Mesendoderm (in vitro differentiated cells): Measurements from ENCODE around the gene TMPRSS11A.
A peak's percentile ranks its signal among the peaks of the same experiment; 100 is the strongest.

Experiments
- DNase-seq: peaks from one replicate; pipeline ENCODE4 v3.0.0; 2013
- H2AK5ac ChIP-seq: 2 replicates; pipeline ENCODE4 v1.6.1; 2013; ENCODE audit warnings: low read length, inconsistent platforms
- H2BK120ac ChIP-seq: 2 replicates; pipeline ENCODE4 v1.6.1; 2013; ENCODE audit warnings: low read depth, mild to moderate bottlenecking, low read length, moderate library complexity, mixed read lengths
- H2BK15ac ChIP-seq: replicated peaks from 2 replicates; pipeline ENCODE4 v1.6.1; 2013; ENCODE audit warnings: low read depth, mild to moderate bottlenecking, moderate library complexity
- H2BK5ac ChIP-seq: 2 replicates; pipeline ENCODE4 v1.6.1; 2013; ENCODE audit warnings: low read length, inconsistent platforms
- H3K18ac ChIP-seq: 2 replicates; pipeline ENCODE4 v1.6.1; 2013; ENCODE audit warnings: mild to moderate bottlenecking, low read length, mixed read lengths
- H3K23ac ChIP-seq: one replicate; pipeline ENCODE4 v1.6.1; 2013; ENCODE audit warnings: low read length
- H3K27ac ChIP-seq: 2 replicates; pipeline ENCODE4 v1.5.1; 2013; ENCODE audit warnings: low read depth, mild to moderate bottlenecking, inconsistent platforms, low read length, moderate library complexity
- H3K27me3 ChIP-seq: 2 replicates; pipeline ENCODE4 v1.6.1; 2013; ENCODE audit warnings: low read length, control low read depth, mild to moderate bottlenecking, inconsistent platforms; ENCODE audit not compliant: insufficient read depth, poor library complexity
- H3K36me3 ChIP-seq: 2 replicates; pipeline ENCODE4 v1.6.1; 2013; ENCODE audit warnings: low read length, inconsistent platforms; ENCODE audit not compliant: control insufficient read depth, insufficient read depth
- H3K4ac ChIP-seq: one replicate; pipeline ENCODE4 v1.6.1; 2013; ENCODE audit warnings: low read depth, mild to moderate bottlenecking, low read length, moderate library complexity
- H3K4me1 ChIP-seq: 2 replicates; pipeline ENCODE4 v1.6.1; 2013; ENCODE audit warnings: low read depth, low read length, inconsistent platforms; ENCODE audit not compliant: control insufficient read depth
- H3K4me2 ChIP-seq: 2 replicates; pipeline ENCODE4 v1.6.1; 2013; ENCODE audit warnings: low read length
- H3K4me3 ChIP-seq: 2 replicates; pipeline ENCODE4 v1.5.1; 2013; ENCODE audit warnings: mild to moderate bottlenecking, low read length
- H3K56ac ChIP-seq: one replicate; pipeline ENCODE4 v1.6.1; 2013; ENCODE audit warnings: low read length
- H3K79me1 ChIP-seq: 2 replicates; pipeline ENCODE4 v1.6.1; 2013; ENCODE audit warnings: low read length, inconsistent platforms
- H3K79me2 ChIP-seq: 2 replicates; pipeline ENCODE4 v1.6.1; 2013; ENCODE audit warnings: mild to moderate bottlenecking, low read length; ENCODE audit not compliant: control insufficient read depth, insufficient read depth
- H3K9ac ChIP-seq: 2 replicates; pipeline ENCODE4 v1.6.1; 2013; ENCODE audit warnings: low read length, inconsistent platforms
- H4K5ac ChIP-seq: one replicate; pipeline ENCODE4 v1.6.1; 2013; ENCODE audit warnings: low read length
- H4K8ac ChIP-seq: one replicate; pipeline ENCODE4 v1.6.1; 2013; ENCODE audit warnings: low read depth, mild to moderate bottlenecking, control low read depth, low read length, moderate library complexity
- WGBS: extraction: QIAGEN DNeasy Blood & Tissue Kit; methylation state at CpG from one replicate; pipeline ENCODE4 v1.1.7; 2013; ENCODE audit warnings: low lambda C conversion rate, missing lambda C conversion rate; ENCODE audit not compliant: insufficient coverage; ENCODE audit errors: extremely low coverage; 5-methylcytosine and 5-hydroxymethylcytosine counted together

TMPRSS11A gene

GRCh38 chr4:67891645-67892044, 71.6 kb downstream of the TMPRSS11A start:
- Histone ChIP-seq H3K4me2 (no peak overlapping the region), H2BK5ac (no peak overlapping the region), H3K79me2 (no peaks in the 10 kb centered on the region), H2BK120ac (no peak overlapping the region), H4K5ac (no peak overlapping the region), H4K8ac (no peak overlapping the region), H3K4ac (no peak overlapping the region), H3K9ac (no peak overlapping the region), H3K56ac (no peak overlapping the region), H3K4me1 (no peaks in the 10 kb centered on the region), H2BK15ac (no peak overlapping the region), H3K27me3 (no peaks in the 10 kb centered on the region), H3K79me1 (no peaks in the 10 kb centered on the region), H3K36me3 (no peaks in the 10 kb centered on the region), H3K23ac (no peak overlapping the region), H3K18ac (no peak overlapping the region), H3K27ac (no peak overlapping the region), H3K4me3 (no peak overlapping the region), H2AK5ac (no peak overlapping the region)
- no peak for DNase-seq

GRCh38 chr4:67886281-67886680, 77.0 kb downstream of the TMPRSS11A start:
- Histone ChIP-seq H3K36me3 (no peaks in the 10 kb centered on the region), H2BK5ac (no peak overlapping the region), H3K4ac (no peak overlapping the region), H2BK120ac (no peak overlapping the region), H3K56ac (no peak overlapping the region), H4K8ac (no peak overlapping the region), H3K4me2 (no peak overlapping the region), H2AK5ac (no peak overlapping the region), H3K4me1 (no peaks in the 10 kb centered on the region), H3K9ac (no peak overlapping the region), H3K18ac (no peak overlapping the region), H3K4me3 (no peak overlapping the region), H3K79me1 (no peaks in the 10 kb centered on the region), H4K5ac (no peak overlapping the region), H3K79me2 (no peaks in the 10 kb centered on the region), H3K27me3 (no peaks in the 10 kb centered on the region), H3K23ac (no peak overlapping the region), H3K27ac (no peak overlapping the region), H2BK15ac (no peak overlapping the region)
- DNase-seq, result no peak
- no CpG with 5 or more reads among the region's 4 CpGs for WGBS

GRCh38 chr4:67885762-67886161, 77.5 kb downstream of the TMPRSS11A start:
- H3K27ac ChIP-seq, result no peak overlapping the region

GRCh38 chr4:67884701-67885100, 78.6 kb downstream of the TMPRSS11A start:
- Histone ChIP-seq H3K27ac (no peak overlapping the region), H4K5ac (no peak overlapping the region), H3K4me3 (no peak overlapping the region), H2BK120ac (no peak overlapping the region), H3K79me1 (no peaks in the 10 kb centered on the region), H3K18ac (no peak overlapping the region), H3K27me3 (no peaks in the 10 kb centered on the region), H3K4me1 (no peaks in the 10 kb centered on the region), H3K36me3 (no peaks in the 10 kb centered on the region), H3K4me2 (no peak overlapping the region), H3K9ac (no peak overlapping the region), H2AK5ac (no peak overlapping the region), H3K23ac (no peak overlapping the region), H3K4ac (no peak overlapping the region), H3K79me2 (no peaks in the 10 kb centered on the region), H3K56ac (no peak overlapping the region), H2BK5ac (no peak overlapping the region), H2BK15ac (no peak overlapping the region), H4K8ac (no peak overlapping the region)
- no peak for DNase-seq

More at GRCh38 chr4:67885762-67886161, 77.5 kb downstream of the TMPRSS11A start:
- no peak overlapping the region for H2BK15ac ChIP-seq
- DNase-seq, result peak; percentile 59
- H2AK5ac ChIP-seq, result no peak overlapping the region
- no peak overlapping the region for H4K8ac ChIP-seq
- H3K56ac ChIP-seq, result no peak overlapping the region
- H3K4ac ChIP-seq, result no peak overlapping the region
- H2BK120ac ChIP-seq, result no peak overlapping the region
- no peak overlapping the region for H4K5ac ChIP-seq
- no peaks in the 10 kb centered on the region for H3K79me1 ChIP-seq
- no peak overlapping the region for H3K4me2 ChIP-seq
- no peaks in the 10 kb centered on the region for H3K36me3 ChIP-seq
- H2BK5ac ChIP-seq, result no peak overlapping the region
- H3K79me2 ChIP-seq, result no peaks in the 10 kb centered on the region
- no peak overlapping the region for H3K4me3 ChIP-seq
- no peak overlapping the region for H3K23ac ChIP-seq
- no peak overlapping the region for H3K9ac ChIP-seq
- no peaks in the 10 kb centered on the region for H3K4me1 ChIP-seq
- no peaks in the 10 kb centered on the region for H3K27me3 ChIP-seq
- H3K18ac ChIP-seq, result no peak overlapping the region
- WGBS, result no CpG with 5 or more reads among the region's 6 CpGs

GRCh38 chr4:67883902-67884301, 79.4 kb downstream of the TMPRSS11A start, which contains the start of gene TMPRSS11D:
TMPRSS11D (minus strand) TSS chr4:67884002; CDS start chr4:67883933, 69 bp downstream.
- H4K8ac ChIP-seq, result no peak within 1 kb of the TSS
- no peaks in the 10 kb centered on the region for H3K36me3 ChIP-seq
- no peaks in the 10 kb centered on the region for H3K4me1 ChIP-seq
- H3K27ac ChIP-seq, result no peak within 1 kb of the TSS
- H3K79me2 ChIP-seq, result no peaks in the 10 kb centered on the region
- no peak within 1 kb of the TSS for H2BK5ac ChIP-seq
- H3K18ac ChIP-seq, result no peak within 1 kb of the TSS
- H3K4ac ChIP-seq, result no peak within 1 kb of the TSS
- no peak within 1 kb of the TSS for H2BK15ac ChIP-seq
- no peak within 1 kb of the TSS for H4K5ac ChIP-seq
- H3K27me3 ChIP-seq, result no peaks in the 10 kb centered on the region
- H2AK5ac ChIP-seq, result no peak within 1 kb of the TSS
- no peak within 1 kb of the TSS for H3K56ac ChIP-seq
- H3K4me3 ChIP-seq, result no peak within 1 kb of the TSS
- no peak within 1 kb of the TSS for H2BK120ac ChIP-seq
- no peak within 1 kb of the TSS for H3K23ac ChIP-seq
- DNase-seq, result no peak
- H3K4me2 ChIP-seq, result no peak within 1 kb of the TSS
- no peaks in the 10 kb centered on the region for H3K79me1 ChIP-seq
- H3K9ac ChIP-seq, result no peak within 1 kb of the TSS
- WGBS, result no CpG with 5 or more reads among the region's 1 CpG

DNA sequence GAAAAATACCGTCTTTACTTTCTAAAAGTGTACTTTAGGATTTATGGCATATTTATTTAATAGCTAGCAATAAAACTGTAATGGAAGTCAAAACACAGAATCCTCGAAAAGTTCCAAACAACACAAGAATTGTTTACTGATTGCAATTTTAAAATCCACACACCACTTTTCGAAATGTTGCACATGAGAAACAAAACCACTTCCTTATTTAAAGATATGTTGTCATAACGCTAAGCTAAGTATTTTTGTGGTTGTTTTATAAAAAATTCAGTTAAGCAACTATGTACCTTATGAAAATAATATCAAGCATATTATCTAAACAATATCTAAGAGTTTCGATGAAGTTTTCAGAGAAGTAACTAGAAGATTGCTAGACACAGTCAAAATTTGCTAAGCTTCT, 79.8 kb downstream of the TMPRSS11A start:
- DNase-seq, result no peak
- no peaks in the 10 kb centered on the region for H3K79me2 ChIP-seq
- no peak overlapping the region for H3K27ac ChIP-seq
- no peak overlapping the region for H3K23ac ChIP-seq
- H2BK5ac ChIP-seq, result no peak overlapping the region
- no peak overlapping the region for H3K4me2 ChIP-seq
- H2AK5ac ChIP-seq, result no peak overlapping the region
- no peak overlapping the region for H4K8ac ChIP-seq
- H2BK15ac ChIP-seq, result no peak overlapping the region
- H4K5ac ChIP-seq, result no peak overlapping the region
- no peak overlapping the region for H3K4ac ChIP-seq
- no peaks in the 10 kb centered on the region for H3K36me3 ChIP-seq
- no peak overlapping the region for H3K56ac ChIP-seq
- no peak overlapping the region for H2BK120ac ChIP-seq
- no peak overlapping the region for H3K18ac ChIP-seq
- no CpG with 5 or more reads among the region's 5 CpGs for WGBS
- H3K27me3 ChIP-seq, result no peaks in the 10 kb centered on the region
- H3K4me3 ChIP-seq, result no peak overlapping the region
- H3K79me1 ChIP-seq, result no peaks in the 10 kb centered on the region
- H3K4me1 ChIP-seq, result no peaks in the 10 kb centered on the region
- H3K9ac ChIP-seq, result no peak overlapping the region
